Left cardiac atrium (tissue), 4 donors: ENCODE results near the gene ZNF432. TPM values are rescaled to one million over a fixed set of nuclear protein-coding genes. Genes with fewer than 3 reads are reported as not detected.
"Not testable (repeated sequence)": the region's sequence is repeated elsewhere in the genome, so short reads cannot be mapped to it uniquely, and the experiment has no call there.

Experiments
- ATAC-seq, 2 donors: fragments of 200-7000 bp; cut with Tn5 transposase; one replicate each; pipeline ENCODE4 v1.9.1; 2020; ENCODE audit warnings: mild to moderate bottlenecking in 2 of 2, moderate library complexity in 2 of 2
- DNase-seq: peaks from one replicate; pipeline ENCODE4 v3.0.0-alpha.2; 2020
- intact Hi-C, 2 donors: fragments of 100-400 bp; cut with DNase I; formaldehyde crosslinking; loops; one replicate each; pipeline versions ENCODE4 v1.14.1 to v1.15.1; 2022 to 2023
- long read RNA-seq: library from polyadenylated mRNA; unstranded; transcript quantifications from one replicate; pipeline ENCODE4 v2.0.0, GENCODE V29; 2021
- total RNA-seq, 2 donors: library from RNA; stranded (reverse); fragmentation: NEBNext Ultra II Directional; extraction: Animal tissue kit (Norgen Biotek cat#: 25700); gene quantifications; one replicate each; pipeline ENCODE4 v1.2.1, GENCODE V29; 2021
- donor health status: DM: no; HTN: yes; CAD: no.
- donor health status: DM: no; HTN: yes; CAD: no; lungs with severe emphysema.
- donor health status: DM: yes; HTN: yes; CAD: no.
- donor health status: Dilated cardiomyopathy.

Gene ZNF432
- total RNA-seq, result 10 to 100 TPM in 1 of 2 donors, 1 to 10 TPM in 1; 8.5 to 10.7 TPM
- long read RNA-seq, partial matches to known transcripts, result 0 of 4 reads
- long read RNA-seq, other reads (novel, unspliced or antisense), result 0 of 4 reads

DNA sequence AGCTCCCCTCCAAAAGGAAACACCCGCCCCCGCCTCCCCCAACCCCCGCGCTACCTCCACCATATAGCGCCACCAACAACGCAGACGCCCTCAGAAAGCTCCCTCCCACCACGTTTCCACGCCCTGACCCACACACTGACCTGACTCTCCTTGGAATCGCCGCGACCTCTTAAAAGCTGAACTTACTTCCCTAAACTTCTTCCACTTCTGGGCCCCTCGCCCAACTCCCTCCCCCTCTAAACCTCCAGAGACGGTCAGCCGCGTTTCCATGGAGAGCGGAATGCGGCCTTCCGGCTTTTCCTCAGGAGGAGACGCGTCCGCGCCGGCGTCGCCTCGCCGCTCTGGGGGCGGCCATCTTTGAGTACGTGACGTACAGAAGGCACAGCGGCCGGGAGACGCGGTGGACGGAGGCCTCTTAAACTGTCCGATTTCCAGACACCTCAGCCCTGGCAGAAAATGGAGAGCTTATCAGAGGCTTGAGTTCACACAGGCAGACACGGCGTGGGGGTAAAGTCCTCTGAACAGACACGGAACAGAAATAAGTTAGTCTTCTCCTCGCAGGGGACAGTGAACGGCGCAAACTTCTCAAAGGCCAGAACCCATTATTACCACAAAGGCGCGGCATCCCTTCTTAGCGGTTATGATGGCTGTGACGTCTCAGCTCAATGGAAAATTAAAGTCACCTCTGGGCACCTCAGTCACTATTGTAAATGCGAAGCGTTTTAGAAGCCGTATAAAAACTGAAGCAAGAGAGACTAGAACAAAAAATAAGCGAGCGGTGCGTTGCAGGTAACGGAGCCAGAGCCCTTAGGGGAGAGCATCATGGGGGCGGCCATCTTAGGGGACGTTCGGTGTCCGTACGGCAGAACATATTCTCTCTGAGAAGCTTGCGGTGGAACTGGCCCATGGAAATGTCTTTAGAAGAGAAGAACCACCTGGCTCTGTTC is at the start of gene ZNF432:
ZNF432 (minus strand) TSS at position 284 of the 947 bp plus-strand sequence. CDS start 1,970 bp downstream, outside the sequence.
- DNase-seq, result peak; percentile 97
- intact Hi-C loops, result no loop called here
- ATAC-seq, result peak; percentile 98 to 99

DNA sequence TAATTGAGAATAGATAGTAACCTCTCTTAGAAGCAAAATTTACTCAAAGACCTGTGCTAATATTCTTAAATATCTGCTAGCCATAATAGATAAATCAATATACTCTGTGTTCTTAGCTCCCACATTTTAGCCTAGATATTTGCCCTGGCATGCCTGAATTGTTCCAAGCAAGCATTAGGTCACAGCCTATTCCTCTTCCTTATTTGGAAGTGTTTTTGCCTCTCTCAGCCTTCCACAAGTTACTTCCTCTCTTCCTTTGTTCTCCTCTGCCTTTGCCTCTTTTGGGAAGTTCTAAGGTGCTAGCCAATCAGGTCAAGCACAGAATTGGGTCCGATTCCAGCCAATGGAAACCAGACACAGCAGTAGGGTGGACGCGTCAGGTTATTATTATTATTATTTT is 47.8 kb upstream of the ZNF432 start:
- DNase-seq, intact Hi-C loops, ATAC-seq: not testable (repeated sequence)

DNA sequence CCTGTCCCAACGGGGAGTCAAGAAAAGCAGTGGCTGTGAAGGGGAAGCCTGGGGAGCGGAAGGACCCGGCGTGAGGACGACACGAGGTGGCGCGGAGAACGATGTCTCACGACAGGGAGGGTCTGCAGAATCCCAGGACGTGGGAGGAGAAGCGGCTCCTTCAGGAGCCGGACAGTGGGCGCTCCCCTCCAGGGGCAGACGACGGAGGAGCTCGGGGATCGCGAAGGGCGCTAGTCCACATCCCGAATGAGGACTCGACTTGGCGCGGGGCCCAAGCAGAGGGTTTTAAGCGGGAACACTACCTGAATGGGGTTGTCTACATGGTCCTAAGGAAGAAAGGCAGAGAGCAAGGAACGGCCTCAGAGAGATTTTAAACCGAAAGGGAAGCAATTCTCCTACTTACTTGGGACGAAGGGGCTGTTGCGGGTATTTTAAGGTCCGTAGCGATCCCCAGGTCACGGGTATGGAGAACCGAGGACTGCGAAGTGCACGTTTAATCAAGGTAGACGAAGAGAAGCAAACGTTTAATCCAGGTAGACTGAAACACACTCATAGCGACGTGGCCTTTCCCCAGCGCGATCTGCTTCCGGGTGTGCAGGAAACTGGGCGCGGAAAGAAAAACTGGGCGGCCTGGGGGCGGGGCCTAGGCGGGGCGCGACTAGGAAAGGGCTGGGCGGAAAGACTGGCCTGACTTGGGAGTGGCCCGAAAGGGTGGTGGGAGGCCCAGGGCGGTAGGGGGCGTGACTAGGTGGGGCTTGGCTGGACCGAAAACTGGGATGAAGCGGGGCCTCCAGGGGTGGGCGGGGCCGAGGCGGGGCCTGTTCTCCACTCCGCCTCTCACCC is 46.8 kb upstream of the ZNF432 start, which contains the start of gene ZNF841:
ZNF841 (minus strand) TSS at position 594 of the 843 bp plus-strand sequence. CDS start 10,964 bp downstream, outside the sequence.
- DNase-seq (peak; percentile 96), ATAC-seq (peak; percentile 100)
- intact Hi-C loops, result no loop called here

DNA sequence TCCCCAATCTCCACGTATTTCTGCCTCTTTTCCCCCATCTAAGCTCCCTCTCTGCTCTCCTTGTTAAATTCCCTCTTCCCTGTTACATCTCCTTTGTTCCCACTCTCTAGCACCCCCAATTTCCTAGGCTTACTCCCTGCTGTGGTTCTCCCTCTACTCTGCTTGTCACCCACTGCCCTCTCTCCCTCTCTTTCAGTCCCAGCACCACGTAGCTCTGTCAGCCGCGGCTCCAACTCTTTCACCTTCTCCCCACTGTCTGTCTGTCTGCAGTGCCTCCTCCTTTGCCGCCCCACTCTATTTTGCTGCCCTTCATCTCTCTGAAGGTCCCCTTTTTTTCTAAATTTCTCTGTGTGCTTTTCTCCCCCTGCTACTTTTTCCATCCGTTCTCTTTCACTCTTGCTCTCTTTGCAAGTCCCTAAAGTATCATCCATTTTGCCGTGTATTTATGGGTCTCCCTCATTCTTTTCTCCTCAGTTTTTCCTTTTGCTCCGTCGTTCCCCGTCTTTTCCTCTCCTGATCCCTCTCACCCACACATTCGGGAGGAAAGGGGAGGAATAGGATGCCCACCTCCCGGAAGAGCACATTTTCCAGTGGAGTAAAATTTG is 46.0 kb upstream of the ZNF432 start:
- intact Hi-C loops, result no loop called here
- ATAC-seq (peak in 1 of 2 donors; percentile 25), DNase-seq (no peak)

- peak in 1 of 2 donors; percentile 43 for ATAC-seq
- intact Hi-C loops, result no loop called here
These were observed 37.8 kb upstream of the ZNF432 start for GRCh38 chr19:52086481-52086880.

GRCh38 chr19:52070496-52070895 is 21.9 kb upstream of the ZNF432 start:
- no peak for DNase-seq
- intact Hi-C loops, result no loop called here

More at GRCh38 chr19:52086481-52086880, 37.8 kb upstream of the ZNF432 start:
- DNase-seq, result no peak

DNA sequence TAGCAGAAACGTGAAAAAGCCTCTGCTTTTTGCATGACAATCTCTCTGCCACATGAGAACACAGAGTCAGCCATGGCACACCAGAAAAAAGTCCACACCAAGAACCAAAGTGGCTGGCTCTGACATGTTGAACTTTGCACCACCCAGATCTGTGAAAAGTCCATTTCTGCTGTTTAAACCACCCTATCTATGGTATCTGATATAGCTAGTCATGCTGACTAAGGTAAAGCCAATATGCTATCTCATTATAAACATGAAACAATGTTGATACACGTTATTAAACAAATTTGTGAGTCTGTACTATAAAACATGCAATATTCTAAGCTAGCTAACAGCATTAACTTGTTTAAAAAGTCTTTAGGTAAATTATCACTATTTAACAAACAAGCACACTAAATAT is 21.0 kb upstream of the ZNF432 start:
- no peak for ATAC-seq
- intact Hi-C loops, result no loop called here
- no peak for DNase-seq

More at GRCh38 chr19:52070496-52070895, 21.9 kb upstream of the ZNF432 start:
- ATAC-seq, result no peak

DNA sequence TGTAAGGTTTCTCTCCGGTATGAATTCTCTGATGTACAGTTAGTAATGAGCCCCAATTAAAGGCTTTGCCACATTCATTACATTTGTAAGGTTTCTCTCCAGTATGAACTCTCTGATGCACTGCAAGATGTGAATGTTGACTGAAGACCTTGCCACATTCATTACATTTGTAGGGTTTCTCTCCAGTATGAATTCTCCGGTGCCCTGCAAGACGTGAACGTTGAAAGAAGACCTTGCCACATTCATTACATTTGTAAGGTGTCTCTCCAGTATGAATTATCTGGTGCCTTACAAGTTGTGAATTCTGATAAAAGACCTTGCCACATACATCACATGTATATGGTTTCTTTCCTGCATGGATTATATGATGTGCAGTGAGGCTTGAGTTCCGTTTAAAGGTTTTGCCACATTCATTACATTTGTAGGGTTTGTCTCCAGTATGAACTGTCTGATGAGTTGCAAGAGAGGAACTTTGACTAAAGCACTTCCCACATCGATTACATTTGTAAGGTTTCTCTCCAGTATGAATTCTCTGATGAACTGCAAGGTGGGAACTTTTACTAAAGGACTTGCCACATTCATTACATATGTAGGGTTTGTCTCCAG is 17.7 kb upstream of the ZNF432 start:
- intact Hi-C loops, result no loop called here
- ATAC-seq, result no peak
- no peak for DNase-seq

DNA sequence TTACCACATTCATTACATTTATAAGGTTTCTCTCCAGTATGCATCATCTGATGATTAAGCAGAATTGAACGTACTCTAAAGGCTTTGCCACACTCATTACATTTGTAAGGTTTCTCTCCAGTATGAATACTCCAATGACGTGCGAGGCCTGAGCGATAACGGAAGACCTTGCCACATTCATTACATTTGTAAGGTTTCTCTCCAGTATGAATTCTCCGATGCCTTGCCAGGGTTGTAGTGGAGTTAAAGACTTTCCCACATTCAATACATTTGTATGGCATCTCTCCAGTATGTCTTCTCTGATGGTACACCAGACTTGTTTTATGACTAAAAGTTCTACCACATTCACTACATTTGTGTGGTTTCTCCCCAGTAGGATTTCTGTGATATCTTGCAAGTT is 16.8 kb upstream of the ZNF432 start:
- intact Hi-C loops, result no loop called here
- ATAC-seq, result no peak
- no peak for DNase-seq

DNA sequence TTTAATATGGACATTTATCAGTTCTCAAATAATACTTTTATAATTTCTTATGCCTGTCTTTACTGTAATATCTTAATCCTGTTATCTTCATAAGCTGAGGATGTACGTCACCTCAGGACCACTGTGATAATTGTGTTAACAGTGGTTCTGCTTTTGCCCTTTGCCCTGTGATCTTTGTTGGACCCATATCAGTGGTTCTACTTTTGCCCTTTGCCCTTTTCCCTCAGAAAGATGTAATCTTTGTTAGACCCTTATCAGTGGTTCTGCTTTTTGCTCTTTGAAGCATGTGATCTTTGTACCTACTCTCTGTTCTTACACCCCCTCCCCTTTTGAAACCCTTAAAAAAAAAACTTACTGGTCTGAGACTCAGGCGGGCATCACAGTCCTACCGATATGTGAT is 7.8 kb upstream of the ZNF432 start:
- DNase-seq, ATAC-seq, intact Hi-C loops: not testable (repeated sequence)

- intact Hi-C loops, DNase-seq, ATAC-seq: not testable (repeated sequence)
These were observed 3.1 kb upstream of the ZNF432 start for GRCh38 chr19:52051736-52052135.

DNA sequence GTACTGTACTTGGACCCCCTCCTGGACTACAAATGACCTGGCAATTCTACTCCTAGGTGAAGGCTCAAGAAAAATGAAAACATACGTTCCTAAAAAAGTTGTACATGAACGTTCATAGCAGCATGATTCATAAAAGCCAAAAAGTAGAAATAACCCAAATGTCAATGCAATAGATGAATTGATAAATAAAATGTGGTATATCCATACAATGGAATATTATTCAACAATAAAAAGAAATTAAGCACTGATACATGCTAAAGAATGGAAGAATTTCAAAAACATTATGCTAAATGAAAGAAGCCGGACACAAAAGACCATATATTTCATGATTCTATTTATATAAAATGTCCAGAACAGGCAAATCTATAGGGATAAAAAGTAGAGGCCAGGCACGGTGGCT is 9.5 kb downstream of the ZNF432 start:
- DNase-seq, result no peak
- intact Hi-C loops, result no loop called here
- ATAC-seq, result no peak

- no peak for ATAC-seq
- no peak for DNase-seq
- intact Hi-C loops, result no loop called here
These were observed 14.4 kb downstream of the ZNF432 start for GRCh38 chr19:52034051-52034728.

DNA sequence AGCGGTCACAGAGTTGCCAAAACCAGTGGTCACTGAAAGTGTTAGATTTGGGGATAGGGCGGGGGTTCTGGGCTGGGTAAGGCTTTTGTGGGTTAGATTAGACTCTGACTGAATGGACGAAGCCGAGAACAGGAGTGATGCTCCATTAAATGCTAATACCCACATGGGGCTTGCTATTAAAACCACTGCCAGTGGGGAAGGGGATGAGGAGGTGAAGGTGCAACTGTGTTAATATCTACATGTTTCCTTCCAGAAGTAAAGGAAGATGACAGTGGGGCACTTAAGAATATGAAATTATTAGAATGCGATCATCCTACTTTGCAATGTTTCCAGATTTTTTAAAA is 19.9 kb downstream of the ZNF432 start:
- ATAC-seq (peak; percentile 15 to 45), DNase-seq (no peak)
- intact Hi-C loops, result no loop called here

- ATAC-seq (peak; percentile 99), DNase-seq (peak; percentile 92)
- intact Hi-C loops, result no loop called here
These were observed 20.4 kb downstream of the ZNF432 start, which contains the start of gene ZNF614 for GRCh38 chr19:52028027-52028779. TSS of gene ZNF614 (minus strand) at chr19:52028379. CDS start at chr19:52025745, 2,634 bp downstream.

DNA sequence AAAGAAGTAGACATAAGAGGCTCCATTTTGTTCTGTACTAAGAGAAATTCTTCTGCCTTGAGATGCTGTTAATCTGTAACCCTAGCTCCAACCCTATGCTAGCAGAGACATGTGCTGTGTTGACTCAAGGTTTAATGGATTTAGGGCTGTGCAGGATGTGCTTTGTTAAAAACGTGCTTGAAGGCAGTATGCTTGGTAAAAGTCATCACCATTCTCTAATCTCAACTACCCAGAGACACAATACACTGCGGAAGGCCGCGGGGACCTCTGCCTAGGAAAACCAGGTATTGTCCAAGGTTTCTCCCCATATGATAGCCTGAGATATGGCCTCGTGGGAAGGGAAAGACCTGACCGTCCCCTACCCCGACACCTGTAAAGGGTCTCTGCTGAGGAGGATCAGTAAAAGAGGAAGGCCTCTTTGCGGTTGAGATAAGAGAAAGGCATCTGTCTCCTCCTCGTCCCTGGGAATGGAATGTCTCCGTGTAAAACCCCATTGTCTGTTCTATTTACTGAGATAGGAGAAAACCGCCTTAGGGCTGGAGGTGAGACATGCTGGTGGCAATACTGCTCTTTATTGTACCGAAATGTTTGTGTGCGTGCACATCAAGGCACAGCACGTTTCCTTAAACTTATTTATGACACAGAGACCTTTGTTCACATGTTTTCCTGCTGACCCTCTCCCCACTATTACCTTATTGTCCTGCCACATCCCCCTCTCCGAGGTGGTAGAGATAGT is 22.2 kb downstream of the ZNF432 start:
- intact Hi-C loops, result not testable (repeated sequence)

GRCh38 chr19:52024478-52024877 is 24.2 kb downstream of the ZNF432 start:
- DNase-seq, intact Hi-C loops, ATAC-seq: not testable (repeated sequence)

More for the DNA sequence above, 22.2 kb downstream of the ZNF432 start:
- not testable (repeated sequence) for DNase-seq, ATAC-seq
